Mammary epithelial cell (primary cell): Measurements from ENCODE around the gene ERC1.

Source experiments
- CTCF ChIP-seq, 2 donors: IDR thresholded peaks in 1 of 2; conservative IDR thresholded peaks in 1 of 2; 2 replicates each; pipeline ENCODE4 v1.5.1; 2011 to 2012; ENCODE audit warnings: inconsistent platforms in 2 of 2, low read length in 2 of 2, mild to moderate bottlenecking in 2 of 2, control low read depth in 1 of 2, low read depth in 1 of 2; ENCODE audit not compliant: insufficient read depth in 1 of 2; ENCODE audit errors: extremely low read depth in 1 of 2
- EZH2 ChIP-seq: IDR thresholded peaks from 2 replicates; pipeline ENCODE4 v1.6.1; 2012; ENCODE audit warnings: low read length, inconsistent platforms, borderline replicate concordance

- TF ChIP-seq CTCF (conservative IDR thresholded peaks at IDR 0.05 in 1 of 2, IDR thresholded peaks at IDR 0.05 in 1 of 2; ENCODE audit: extremely low read depth in 1 of 2, insufficient read depth in 1 of 2, low read depth in 1 of 2, low read length in 2 of 2) (no peak), EZH2 (no peak)
Observed at GRCh38 chr12:968545-968944, 22.5 kb upstream of the ERC1 start.
